Sigmoid colon (tissue), 4 donors: ENCODE data around the gene NUB1.

Source experiments
- EP300 ChIP-seq, 4 donors: sonication (generic); formaldehyde crosslinking; IDR thresholded peaks; one replicate each; pipeline ENCODE4 v1.6.1; 2017; ENCODE audit warnings: antibody characterized with exemption in 4 of 4
- POLR2A ChIP-seq, 2 donors: fragments of 450-650 bp; IDR thresholded peaks; one replicate each; pipeline ENCODE4 v1.6.1; 2016; ENCODE audit warnings: antibody characterized with exemption in 2 of 2, mild to moderate bottlenecking in 2 of 2, moderate library complexity in 2 of 2
- POLR2AphosphoS5 ChIP-seq, 4 donors: sonication (generic); formaldehyde crosslinking; IDR thresholded peaks; one replicate each; pipeline ENCODE4 v1.6.1; 2017; ENCODE audit warnings: antibody characterized with exemption in 4 of 4
- TF ChIP-seq, protein P1 (sequence below), 4 experiments: fragments of 450-650 bp in 3 of 4; fragments of 200-600 bp in 1 of 4; IDR thresholded peaks; one replicate each; pipeline ENCODE4 v1.5.1; 2016 to 2019; ENCODE audit warnings: antibody characterized with exemption in 4 of 4, mild to moderate bottlenecking in 3 of 4, moderate library complexity in 2 of 4

DNA sequence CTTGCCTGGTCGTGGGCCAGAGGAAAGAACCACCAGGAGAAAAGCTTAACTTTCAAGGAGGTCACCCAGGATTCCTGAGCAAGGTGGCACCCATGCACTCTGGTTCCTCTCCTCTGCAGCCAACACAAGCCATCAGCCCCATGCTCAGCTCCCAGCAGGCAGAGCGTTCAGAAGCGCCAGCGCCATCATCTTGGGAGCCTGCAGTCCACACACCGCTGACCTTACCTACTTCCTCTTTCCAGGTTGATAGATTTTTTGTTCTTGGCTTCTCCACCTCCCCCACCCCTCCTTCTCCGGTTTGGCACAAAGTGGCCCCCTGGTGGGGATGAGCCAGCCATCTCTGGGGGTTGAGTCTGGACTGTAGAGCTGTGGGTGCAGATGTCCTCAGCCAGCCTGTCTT lies 69.9 kb downstream of the NUB1 start:
- TF ChIP-seq, protein P1, sequence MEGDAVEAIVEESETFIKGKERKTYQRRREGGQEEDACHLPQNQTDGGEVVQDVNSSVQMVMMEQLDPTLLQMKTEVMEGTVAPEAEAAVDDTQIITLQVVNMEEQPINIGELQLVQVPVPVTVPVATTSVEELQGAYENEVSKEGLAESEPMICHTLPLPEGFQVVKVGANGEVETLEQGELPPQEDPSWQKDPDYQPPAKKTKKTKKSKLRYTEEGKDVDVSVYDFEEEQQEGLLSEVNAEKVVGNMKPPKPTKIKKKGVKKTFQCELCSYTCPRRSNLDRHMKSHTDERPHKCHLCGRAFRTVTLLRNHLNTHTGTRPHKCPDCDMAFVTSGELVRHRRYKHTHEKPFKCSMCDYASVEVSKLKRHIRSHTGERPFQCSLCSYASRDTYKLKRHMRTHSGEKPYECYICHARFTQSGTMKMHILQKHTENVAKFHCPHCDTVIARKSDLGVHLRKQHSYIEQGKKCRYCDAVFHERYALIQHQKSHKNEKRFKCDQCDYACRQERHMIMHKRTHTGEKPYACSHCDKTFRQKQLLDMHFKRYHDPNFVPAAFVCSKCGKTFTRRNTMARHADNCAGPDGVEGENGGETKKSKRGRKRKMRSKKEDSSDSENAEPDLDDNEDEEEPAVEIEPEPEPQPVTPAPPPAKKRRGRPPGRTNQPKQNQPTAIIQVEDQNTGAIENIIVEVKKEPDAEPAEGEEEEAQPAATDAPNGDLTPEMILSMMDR (IDR thresholded peaks at IDR 0.05): no peak
- no peak for TF ChIP-seq POLR2A (IDR thresholded peaks at IDR 0.05)
- TF ChIP-seq POLR2AphosphoS5 (IDR thresholded peaks at IDR 0.05): no peak
- TF ChIP-seq EP300 (IDR thresholded peaks at IDR 0.05): no peak
